ENCODE measurements around the gene CHKA. TPM values are rescaled to one million over a fixed set of nuclear protein-coding genes. Genes with fewer than 3 reads are reported as not detected.
A peak's percentile ranks its signal among the peaks of the same experiment; 100 is the strongest.

CHKA gene
- total and polyA plus RNA-seq, 2 donors (not counting 3 experiments of a cell fraction or from before 2014, with no cell fraction given): 21.4 to 25.1 TPM

GRCh38 chr11:68038718-68039525 lies 82.3 kb downstream of the CHKA start, which contains the start of gene TCIRG1:
TCIRG1 (plus strand) TSS chr11:68039025; CDS start chr11:68041272, 2,247 bp downstream.
- dilution Hi-C loops (cut with MboI; ENCODE audit: extremely low pct_ligation_motif_present, low sequenced_read_pairs): no loop called here
- H3K9me1 ChIP-seq (replicated peaks; ENCODE audit: control insufficient read depth, extremely low read depth, insufficient read depth, low read length): no peaks in the 10 kb centered on the region
- TF ChIP-seq POLR2AphosphoS5 (IDR thresholded peaks at IDR 0.05; ENCODE audit: insufficient read depth, low read depth, low read length): peak; percentile 92
- TF ChIP-seq MYC (IDR thresholded peaks at IDR 0.05; ENCODE audit: low read depth, low read length): peak; percentile 17
- TF ChIP-seq, protein P1, sequence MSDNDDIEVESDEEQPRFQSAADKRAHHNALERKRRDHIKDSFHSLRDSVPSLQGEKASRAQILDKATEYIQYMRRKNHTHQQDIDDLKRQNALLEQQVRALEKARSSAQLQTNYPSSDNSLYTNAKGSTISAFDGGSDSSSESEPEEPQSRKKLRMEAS (IDR thresholded peaks at IDR 0.05; ENCODE audit: insufficient read depth, insufficient read length): no peak
- peak; percentile 98 for TF ChIP-seq POLR2A (IDR thresholded peaks at IDR 0.05; ENCODE audit: low read depth, low read length)
- POLR2A ChIA-PET: interaction anchor here (1.2 to 1.3 kb wide), 2 partner anchors 89 to 125 kb away, joined by 3 to 7 read pairs; no protein-coding TSS in a partner anchor
- peak within 1 kb of the TSS; percentile 0 for H2AFZ ChIP-seq (ENCODE audit: low read depth, low read length)
- H3K4me2 ChIP-seq (ENCODE audit: insufficient read depth, low read length): peak within 1 kb of the TSS; percentile 84
- TSS peak; percentile 31 for BruUV-seq (replicated peaks)
- H4K20me1 ChIP-seq (replicated peaks; ENCODE audit: control insufficient read depth, extremely low read depth, insufficient read depth, low read length): no peaks in the 10 kb centered on the region
- H3K27me3 ChIP-seq (ENCODE audit: control insufficient read depth in 2 of 2, insufficient read depth in 2 of 2, low read length in 2 of 2): no peaks in the 10 kb centered on the region
- peaks cover 24% of the 10 kb centered on the region for H3K79me2 ChIP-seq (ENCODE audit: control insufficient read depth, insufficient read depth, low read length)
- intact Hi-C loops (cut with micrococcal nuclease): loop anchor here (1.0 to 5.0 kb wide), 2 partner anchors 9 to 168 kb away; partner anchors contain the start of gene NDUFS8
- peaks cover 0 to 21% of the 10 kb centered on the region in 2 experiments for H3K36me3 ChIP-seq (ENCODE audit: control insufficient read depth in 2 of 2, extremely low read depth in 1 of 2, insufficient read depth in 2 of 2, low read length in 2 of 2)
- no peaks in the 10 kb centered on the region for H3K9me3 ChIP-seq (replicated peaks; ENCODE audit: control insufficient read depth, insufficient read depth, low read length)
- CTCF ChIA-PET: interaction anchor here (1.2 to 1.8 kb wide), 2 partner anchors 9 to 13 kb away, joined by 3 to 4 read pairs; partner anchors contain the start of gene NDUFS8
- FAIRE-seq (peak; percentile 80), DNase-seq (ENCODE audit: low read depth, low spot score) (peak; percentile 88)
- peaks cover 20% of the 10 kb centered on the region for H3K4me1 ChIP-seq (ENCODE audit: control insufficient read depth, extremely low read depth, insufficient read depth, low read length)
- H3K27ac ChIP-seq (ENCODE audit: insufficient read depth, low read depth, low read length): peak within 1 kb of the TSS; percentile 51
- H3K9ac ChIP-seq (replicated peaks; ENCODE audit: extremely low read depth, insufficient read depth, low read length): peak within 1 kb of the TSS; percentile 73
- peak within 1 kb of the TSS; percentile 47 to 58 (median 58) for H3K4me3 ChIP-seq (replicated peaks in 1 of 3; ENCODE audit: insufficient read depth in 1 of 3, low read depth in 1 of 3, low read length in 3 of 3)

DNA sequence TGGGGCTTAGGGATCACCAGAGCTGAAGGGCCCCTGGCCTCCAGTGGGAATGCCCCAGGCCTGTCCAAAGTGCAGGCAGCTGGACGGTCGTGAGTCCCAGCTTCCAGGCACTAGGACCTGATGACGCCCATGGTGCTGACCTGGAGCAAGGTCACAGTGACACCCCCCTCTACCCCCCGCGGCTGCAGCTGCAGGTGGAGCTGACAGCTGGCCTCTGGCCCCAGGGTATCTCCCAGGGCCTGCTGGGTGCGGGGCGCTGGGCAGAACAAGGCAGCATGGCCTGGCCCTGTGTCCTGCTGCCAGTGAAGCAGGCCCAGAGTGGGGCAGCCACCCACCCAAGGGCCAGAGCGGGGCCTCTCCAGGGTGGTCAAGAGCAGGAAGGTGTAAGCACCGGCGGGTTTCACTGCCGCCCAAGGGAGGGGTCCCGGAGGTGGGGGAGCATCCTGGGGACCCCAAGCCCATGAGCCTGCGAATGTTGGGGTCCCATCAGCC lies 82.9 kb downstream of the CHKA start:
- Histone ChIP-seq H3K4me1 (ENCODE audit: control insufficient read depth, extremely low read depth, insufficient read depth, low read length) (peaks cover 20% of the 10 kb centered on the region), H3K4me2 (ENCODE audit: insufficient read depth, low read length) (peak overlapping the region; percentile 30), H3K9me1 (replicated peaks; ENCODE audit: control insufficient read depth, extremely low read depth, insufficient read depth, low read length) (no peaks in the 10 kb centered on the region), H3K36me3 (ENCODE audit: control insufficient read depth in 2 of 2, extremely low read depth in 1 of 2, insufficient read depth in 2 of 2, low read length in 2 of 2) (peaks cover 0 to 23% of the 10 kb centered on the region in 2 experiments), H4K20me1 (replicated peaks; ENCODE audit: control insufficient read depth, extremely low read depth, insufficient read depth, low read length) (no peaks in the 10 kb centered on the region), H3K9ac (replicated peaks; ENCODE audit: extremely low read depth, insufficient read depth, low read length) (peak overlapping the region; percentile 36), H3K79me2 (ENCODE audit: control insufficient read depth, insufficient read depth, low read length) (peaks cover 24% of the 10 kb centered on the region), H3K27me3 (ENCODE audit: control insufficient read depth in 2 of 2, insufficient read depth in 2 of 2, low read length in 2 of 2) (no peaks in the 10 kb centered on the region), H3K4me3 (replicated peaks in 1 of 3; ENCODE audit: insufficient read depth in 1 of 3, low read depth in 1 of 3, low read length in 3 of 3) (peak overlapping the region in 1 of 3 experiments; percentile 58), H3K27ac (ENCODE audit: insufficient read depth, low read depth, low read length) (peak overlapping the region; percentile 33), H2AFZ (ENCODE audit: low read depth, low read length) (no peak overlapping the region), H3K9me3 (replicated peaks; ENCODE audit: control insufficient read depth, insufficient read depth, low read length) (no peaks in the 10 kb centered on the region)
- no peak for FAIRE-seq
- BruUV-seq (replicated peaks): TSS peak; percentile 62
- ChIA-PET CTCF (interaction anchor here (1.2 kb wide), 1 partner anchor 8 kb away, joined by 3 read pairs; the partner anchor contains the start of gene NDUFS8), POLR2A (interaction anchor here (1.3 kb wide), 1 partner anchor 90 kb away, joined by 3 read pairs; no protein-coding TSS in a partner anchor)
- dilution Hi-C loops (cut with MboI; ENCODE audit: extremely low pct_ligation_motif_present, low sequenced_read_pairs): no loop called here
- peak; percentile 10 for DNase-seq (ENCODE audit: low read depth, low spot score)
- TF ChIP-seq FOS (IDR thresholded peaks at IDR 0.05; ENCODE audit: borderline replicate concordance, insufficient read depth, low read length) (no peak), EZH2 (IDR thresholded peaks at IDR 0.05; ENCODE audit: borderline replicate concordance, low read depth, low read length, severe bottlenecking) (no peak), JUN (IDR thresholded peaks at IDR 0.05; ENCODE audit: borderline replicate concordance, insufficient read depth, insufficient read length, low read depth) (no peak), MYC (IDR thresholded peaks at IDR 0.05; ENCODE audit: low read depth, low read length) (no peak)
- intact Hi-C loops (cut with micrococcal nuclease): loop anchor here (1.0 to 5.0 kb wide), 2 partner anchors 8 to 169 kb away; partner anchors contain the start of gene NDUFS8

All from endothelial cell of umbilical vein (primary cell).